ENCODE measurements around the gene TRIM3.

The TRIM3 gene

GRCh38 chr11:6456361-6457073 lies 17.2 kb downstream of the TRIM3 start:
- POLR2A ChIA-PET = no interaction called here

GRCh38 chr11:6455070-6455469 lies 18.7 kb downstream of the TRIM3 start:
- Histone ChIP-seq H3K4me1 (ENCODE audit: control extremely low read depth in 1 of 4, control insufficient read depth in 4 of 4, insufficient read depth in 4 of 4, low read length in 3 of 4) (no peaks in the 10 kb centered on the region), H3K9me3 (ENCODE audit: control extremely low read depth in 1 of 5, control insufficient read depth in 4 of 5, insufficient read depth in 2 of 5, low read depth in 1 of 5, low read length in 4 of 5) (no peaks in the 10 kb centered on the region), H3K27ac (ENCODE audit: insufficient read depth in 1 of 2, low read depth in 1 of 2, low read length in 2 of 2, poor library complexity in 1 of 2, severe bottlenecking in 2 of 2) (no peak overlapping the region), H3K27me3 (replicated peaks in 2 of 5; ENCODE audit: control insufficient read depth in 4 of 5, insufficient read depth in 5 of 5, low read length in 4 of 5) (no peaks in the 10 kb centered on the region), H3K36me3 (ENCODE audit: control insufficient read depth in 4 of 4, insufficient read depth in 4 of 4, low read length in 3 of 4) (peaks cover 2 to 58% (median 29%) of the 10 kb centered on the region in 4 experiments), H3K4me3 (ENCODE audit: control insufficient read depth in 1 of 7, extremely low read depth in 1 of 7, insufficient read depth in 4 of 7, low read depth in 2 of 7, low read length in 6 of 7) (no peak overlapping the region)
- ChIA-PET POLR2A (interaction anchor here (0.6 kb wide), 1 partner anchor 58 kb away, joined by 4 read pairs; no protein-coding TSS in a partner anchor), CTCF (interaction anchor here (1.3 to 2.8 kb wide), 6 partner anchors 9 to 432 kb away, joined by 3 to 14 read pairs (median 6); no protein-coding TSS in a partner anchor)
- no peak for DNase-seq
- 100% methylated on average over 1 of the region's 2 CpGs for WGBS (ENCODE audit: insufficient coverage)

More at GRCh38 chr11:6456361-6457073, 17.2 kb downstream of the TRIM3 start:
- no peak for DNase-seq
- Histone ChIP-seq H3K27ac (ENCODE audit: insufficient read depth in 1 of 2, low read depth in 1 of 2, low read length in 2 of 2, poor library complexity in 1 of 2, severe bottlenecking in 2 of 2) (no peak overlapping the region), H3K36me3 (ENCODE audit: control insufficient read depth in 4 of 4, insufficient read depth in 4 of 4, low read length in 3 of 4) (peaks cover 2 to 46% (median 20%) of the 10 kb centered on the region in 4 experiments), H3K27me3 (replicated peaks in 2 of 5; ENCODE audit: control insufficient read depth in 4 of 5, insufficient read depth in 5 of 5, low read length in 4 of 5) (no peaks in the 10 kb centered on the region), H3K4me1 (ENCODE audit: control extremely low read depth in 1 of 4, control insufficient read depth in 4 of 4, insufficient read depth in 4 of 4, low read length in 3 of 4) (no peaks in the 10 kb centered on the region), H3K9me3 (ENCODE audit: control extremely low read depth in 1 of 5, control insufficient read depth in 4 of 5, insufficient read depth in 2 of 5, low read depth in 1 of 5, low read length in 4 of 5) (no peaks in the 10 kb centered on the region), H3K4me3 (ENCODE audit: control insufficient read depth in 1 of 7, extremely low read depth in 1 of 7, insufficient read depth in 4 of 7, low read depth in 2 of 7, low read length in 6 of 7) (no peak overlapping the region)
- CTCF ChIA-PET = interaction anchor here (1.2 to 2.8 kb wide), 5 partner anchors 10 to 78 kb away, joined by 3 to 14 read pairs (median 6); no protein-coding TSS in a partner anchor
- WGBS (ENCODE audit: insufficient coverage) = 98% methylated on average over 56 of the region's 56 CpGs

- Histone ChIP-seq H3K36me3 (ENCODE audit: control insufficient read depth in 4 of 4, insufficient read depth in 4 of 4, low read length in 3 of 4) (peaks cover 2 to 67% (median 32%) of the 10 kb centered on the region in 4 experiments), H3K4me3 (ENCODE audit: control insufficient read depth in 1 of 7, extremely low read depth in 1 of 7, insufficient read depth in 4 of 7, low read depth in 2 of 7, low read length in 6 of 7) (no peak overlapping the region), H3K9me3 (ENCODE audit: control extremely low read depth in 1 of 5, control insufficient read depth in 4 of 5, insufficient read depth in 2 of 5, low read depth in 1 of 5, low read length in 4 of 5) (no peaks in the 10 kb centered on the region), H3K27ac (ENCODE audit: insufficient read depth in 1 of 2, low read depth in 1 of 2, low read length in 2 of 2, poor library complexity in 1 of 2, severe bottlenecking in 2 of 2) (no peak overlapping the region), H3K27me3 (replicated peaks in 2 of 5; ENCODE audit: control insufficient read depth in 4 of 5, insufficient read depth in 5 of 5, low read length in 4 of 5) (no peaks in the 10 kb centered on the region), H3K4me1 (ENCODE audit: control extremely low read depth in 1 of 4, control insufficient read depth in 4 of 4, insufficient read depth in 4 of 4, low read length in 3 of 4) (no peaks in the 10 kb centered on the region)
- 93% methylated on average over 2 of the region's 2 CpGs for WGBS (ENCODE audit: insufficient coverage)
- DNase-seq = no peak
- CTCF ChIA-PET = interaction anchor here (1.0 to 2.4 kb wide), 5 partner anchors 9 to 74 kb away, joined by 3 to 15 read pairs (median 6); partner anchors contain the start of gene HPX
- POLR2A ChIA-PET = no interaction called here
These were observed 20.6 kb downstream of the TRIM3 start for GRCh38 chr11:6453152-6453551.

- no peaks in the 10 kb centered on the region for H3K9me3 ChIP-seq (ENCODE audit: control extremely low read depth in 1 of 5, control insufficient read depth in 4 of 5, insufficient read depth in 2 of 5, low read depth in 1 of 5, low read length in 4 of 5)
- DNase-seq = no peak
- no peak overlapping the region for H3K4me3 ChIP-seq (ENCODE audit: control insufficient read depth in 1 of 7, extremely low read depth in 1 of 7, insufficient read depth in 4 of 7, low read depth in 2 of 7, low read length in 6 of 7)
- H3K36me3 ChIP-seq (ENCODE audit: control insufficient read depth in 4 of 4, insufficient read depth in 4 of 4, low read length in 3 of 4) = peaks cover 2 to 57% (median 32%) of the 10 kb centered on the region in 4 experiments
- CTCF ChIA-PET = interaction anchor here (0.9 to 2.4 kb wide), 5 partner anchors 8 to 73 kb away, joined by 3 to 15 read pairs (median 6); no protein-coding TSS in a partner anchor
- no peak overlapping the region for H3K27ac ChIP-seq (ENCODE audit: insufficient read depth in 1 of 2, low read depth in 1 of 2, low read length in 2 of 2, poor library complexity in 1 of 2, severe bottlenecking in 2 of 2)
- POLR2A ChIA-PET = no interaction called here
- no peaks in the 10 kb centered on the region for H3K4me1 ChIP-seq (ENCODE audit: control extremely low read depth in 1 of 4, control insufficient read depth in 4 of 4, insufficient read depth in 4 of 4, low read length in 3 of 4)
- no peaks in the 10 kb centered on the region for H3K27me3 ChIP-seq (replicated peaks in 2 of 5; ENCODE audit: control insufficient read depth in 4 of 5, insufficient read depth in 5 of 5, low read length in 4 of 5)
- WGBS (ENCODE audit: insufficient coverage) = 92% methylated on average over 3 of the region's 3 CpGs
These were observed 21.5 kb downstream of the TRIM3 start for GRCh38 chr11:6452219-6452618.

GRCh38 chr11:6448574-6448973 lies 25.2 kb downstream of the TRIM3 start:
- POLR2A ChIA-PET = no interaction called here

GRCh38 chr11:6443269-6444003 lies 30.3 kb downstream of the TRIM3 start:
- ChIA-PET POLR2A (interaction anchor here (0.5 to 1.2 kb wide), 2 partner anchors 24 to 64 kb away, joined by 4 to 9 read pairs; no protein-coding TSS in a partner anchor), CTCF (interaction anchor here (0.7 to 22.9 kb wide), 26 partner anchors 9 to 259 kb away, joined by 3 to 464 read pairs (median 6); partner anchors contain the start of genes APBB1, ARFIP2, SMPD1 and TIMM10B)
- 29% methylated on average over 4 of the region's 5 CpGs for WGBS (ENCODE audit: insufficient coverage)
- Histone ChIP-seq H3K36me3 (ENCODE audit: control insufficient read depth in 4 of 4, insufficient read depth in 4 of 4, low read length in 3 of 4) (no peaks in the 10 kb centered on the region), H3K4me3 (ENCODE audit: control insufficient read depth in 1 of 7, extremely low read depth in 1 of 7, insufficient read depth in 4 of 7, low read depth in 2 of 7, low read length in 6 of 7) (no peak overlapping the region), H3K4me1 (ENCODE audit: control extremely low read depth in 1 of 4, control insufficient read depth in 4 of 4, insufficient read depth in 4 of 4, low read length in 3 of 4) (peaks cover 0 to 5% (median under 1%) of the 10 kb centered on the region in 4 experiments), H3K27me3 (replicated peaks in 2 of 5; ENCODE audit: control insufficient read depth in 4 of 5, insufficient read depth in 5 of 5, low read length in 4 of 5) (no peaks in the 10 kb centered on the region), H3K27ac (ENCODE audit: insufficient read depth in 1 of 2, low read depth in 1 of 2, low read length in 2 of 2, poor library complexity in 1 of 2, severe bottlenecking in 2 of 2) (no peak overlapping the region), H3K9me3 (ENCODE audit: control extremely low read depth in 1 of 5, control insufficient read depth in 4 of 5, insufficient read depth in 2 of 5, low read depth in 1 of 5, low read length in 4 of 5) (no peaks in the 10 kb centered on the region)
- peak; percentile 50 to 68 (median 60) for DNase-seq

More at GRCh38 chr11:6448574-6448973, 25.2 kb downstream of the TRIM3 start:
- H3K27me3 ChIP-seq (replicated peaks in 2 of 5; ENCODE audit: control insufficient read depth in 4 of 5, insufficient read depth in 5 of 5, low read length in 4 of 5) = no peaks in the 10 kb centered on the region
- H3K27ac ChIP-seq (ENCODE audit: insufficient read depth in 1 of 2, low read depth in 1 of 2, low read length in 2 of 2, poor library complexity in 1 of 2, severe bottlenecking in 2 of 2) = no peak overlapping the region
- CTCF ChIA-PET = interaction anchor here (1.0 to 22.9 kb wide), 3 partner anchors 9 to 82 kb away, joined by 3 to 464 read pairs (median 4); partner anchors contain the start of gene SMPD1
- H3K4me1 ChIP-seq (ENCODE audit: control extremely low read depth in 1 of 4, control insufficient read depth in 4 of 4, insufficient read depth in 4 of 4, low read length in 3 of 4) = no peaks in the 10 kb centered on the region
- H3K4me3 ChIP-seq (ENCODE audit: control insufficient read depth in 1 of 7, extremely low read depth in 1 of 7, insufficient read depth in 4 of 7, low read depth in 2 of 7, low read length in 6 of 7) = no peak overlapping the region
- H3K36me3 ChIP-seq (ENCODE audit: control insufficient read depth in 4 of 4, insufficient read depth in 4 of 4, low read length in 3 of 4) = peaks cover 0 to 30% (median 14%) of the 10 kb centered on the region in 4 experiments
- no peaks in the 10 kb centered on the region for H3K9me3 ChIP-seq (ENCODE audit: control extremely low read depth in 1 of 5, control insufficient read depth in 4 of 5, insufficient read depth in 2 of 5, low read depth in 1 of 5, low read length in 4 of 5)
- DNase-seq = no peak
- no CpG with 5 or more reads among the region's 3 CpGs for WGBS (ENCODE audit: insufficient coverage)
